DMS79 (cell line): Measurements from ENCODE around the gene RBAK.
A peak's percentile ranks its signal among the peaks of the same experiment; 100 is the strongest.
"Not testable (repeated sequence)": the region's sequence is repeated elsewhere in the genome, so short reads cannot be mapped to it uniquely, and the experiment has no call there.

Experiments used
- DNase-seq: peaks from one replicate; lab custom pipeline; 2025; lab: John Stamatoyannopoulos, UW

Gene RBAK

GRCh38 chr7:5045558-5046396, at the start of gene RBAK:
RBAK (plus strand) TSS chr7:5045860; CDS start chr7:5048077, 2,217 bp downstream.
- peak; percentile 88 for DNase-seq

GRCh38 chr7:4996696-4997222, 48.9 kb upstream of the RBAK start:
- DNase-seq, result no peak

- no peak for DNase-seq
Observed at GRCh38 chr7:4998244-4998643, 47.4 kb upstream of the RBAK start.

DNA sequence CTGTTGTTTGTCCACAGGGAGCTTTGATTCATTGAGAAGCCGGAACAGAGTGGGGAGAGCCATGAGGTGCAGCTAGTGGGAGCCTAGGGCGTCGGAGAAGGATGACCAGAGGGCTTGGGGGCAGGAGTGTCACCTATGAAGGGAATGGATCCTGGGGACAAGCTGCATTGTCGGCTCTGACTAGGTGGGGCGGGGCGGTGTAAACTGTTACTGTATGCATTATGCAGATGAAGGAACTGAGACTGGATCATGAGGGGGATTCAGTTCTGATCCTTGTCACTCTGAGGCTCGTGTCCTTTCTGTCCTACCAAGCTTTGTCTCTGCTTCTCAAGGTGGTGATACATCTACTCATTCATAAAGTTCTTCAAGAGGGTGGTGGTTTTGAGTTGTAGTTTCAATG, 46.8 kb upstream of the RBAK start:
- no peak for DNase-seq

DNA sequence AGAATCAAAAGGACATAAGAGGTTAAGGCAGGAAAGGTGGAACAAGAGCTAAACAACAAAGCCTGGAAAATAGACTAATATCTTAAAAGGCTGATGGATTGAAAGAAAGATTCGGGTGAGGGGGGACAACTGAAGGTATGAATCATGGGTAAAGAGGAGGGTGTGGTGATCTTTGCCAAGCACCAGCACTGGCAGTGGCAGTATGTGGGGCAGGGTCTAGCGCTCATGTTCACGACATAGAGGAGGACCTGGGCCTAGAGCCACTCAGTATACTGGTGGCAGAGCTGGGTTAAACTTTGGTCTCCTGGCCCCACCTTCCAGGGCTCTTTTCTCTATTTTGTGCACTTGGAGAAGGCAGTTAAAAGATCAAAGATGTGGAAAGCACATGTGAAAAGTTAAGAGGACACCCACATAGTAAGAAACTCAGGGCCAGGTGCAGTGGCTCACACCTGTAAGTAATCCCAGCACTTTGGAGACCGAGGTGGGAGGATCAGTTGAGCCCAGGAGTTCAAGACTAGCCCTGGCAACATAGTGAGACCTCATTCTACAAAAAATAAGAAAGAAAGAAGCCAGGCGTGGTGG, 46.2 kb upstream of the RBAK start:
- DNase-seq, result no peak

DNA sequence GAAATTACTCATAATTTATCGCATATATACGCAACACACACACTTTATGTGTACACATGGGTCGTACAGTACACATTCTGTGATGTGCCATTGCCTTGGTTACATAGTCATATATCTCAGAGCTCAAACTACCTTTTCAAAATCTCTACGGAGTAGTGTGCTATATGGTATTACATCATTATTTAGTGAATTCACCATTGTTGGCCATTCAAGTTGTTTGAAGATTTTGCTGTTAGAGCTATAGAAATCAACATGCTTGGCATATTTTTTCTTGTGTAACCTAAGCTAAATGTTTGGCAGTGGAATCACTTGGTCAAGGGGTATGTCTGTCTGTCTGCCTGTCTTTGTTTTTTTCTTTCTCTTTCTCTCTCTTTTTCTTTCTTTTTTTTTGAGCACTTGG, 44.7 kb upstream of the RBAK start:
- DNase-seq, result no peak

GRCh38 chr7:5001911-5002310, 43.7 kb upstream of the RBAK start:
- no peak for DNase-seq

DNA sequence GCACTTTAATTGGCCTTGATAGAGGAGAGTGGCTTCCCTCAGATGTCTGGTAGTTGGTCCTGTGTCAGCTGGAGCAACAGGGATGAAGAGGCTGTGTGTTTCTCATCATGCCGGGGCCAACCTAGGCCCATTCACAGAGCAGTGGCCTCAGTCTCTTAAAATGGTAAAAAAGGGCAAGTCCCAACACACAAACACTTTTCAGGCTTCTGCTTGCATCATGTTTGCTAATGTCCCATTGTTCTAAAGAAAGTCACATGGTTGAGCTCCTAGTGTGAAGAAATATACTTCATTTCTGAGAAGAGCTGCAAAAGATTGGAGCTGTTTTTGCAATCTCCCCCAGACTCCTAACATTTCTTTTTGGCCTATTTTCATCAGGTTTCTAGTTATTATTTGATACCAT, 40.6 kb upstream of the RBAK start:
- DNase-seq, result no peak

DNA sequence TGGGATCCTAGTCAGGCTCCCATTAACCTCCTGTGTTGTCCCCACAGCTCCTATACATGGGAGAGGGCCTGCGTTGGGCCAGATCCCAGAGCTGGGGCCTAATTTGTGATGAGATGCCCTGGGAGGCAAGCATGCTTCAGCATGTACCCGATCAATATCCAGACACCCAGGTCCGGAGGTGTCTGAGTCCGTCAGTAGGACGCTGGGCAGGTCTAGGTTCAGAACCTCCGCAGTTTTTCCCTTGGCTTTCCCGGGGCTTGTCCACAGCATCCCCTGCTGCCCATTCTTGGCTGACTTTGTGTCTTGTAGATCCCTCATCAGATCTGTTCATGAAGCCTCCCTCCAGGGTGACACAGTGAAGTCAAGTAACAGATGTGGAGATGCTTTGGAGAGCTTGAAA, 32.7 kb upstream of the RBAK start:
- no peak for DNase-seq

DNA sequence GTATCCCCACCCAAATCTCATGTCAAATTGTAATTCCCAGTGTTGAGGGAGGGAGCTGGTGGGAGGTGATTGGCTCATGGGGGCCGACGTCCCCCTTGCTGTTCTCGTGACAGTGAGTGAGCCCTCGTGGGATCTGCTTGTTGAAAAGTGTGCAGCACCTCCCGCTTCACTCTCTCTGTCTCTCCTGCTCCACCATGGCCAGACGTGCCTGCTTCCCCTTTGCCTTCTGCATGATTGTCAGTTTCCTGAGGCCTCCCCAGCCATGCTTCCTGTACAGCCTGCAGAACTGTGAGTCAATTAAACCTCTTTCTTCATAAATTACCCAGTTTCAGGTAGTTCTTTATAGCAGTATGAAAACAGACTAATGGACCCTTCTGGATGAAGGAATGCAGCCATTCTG, 29.7 kb upstream of the RBAK start:
- DNase-seq, result not testable (repeated sequence)

GRCh38 chr7:5017626-5018025, 28.0 kb upstream of the RBAK start:
- DNase-seq, result not testable (repeated sequence)

GRCh38 chr7:5020098-5020497, 25.6 kb upstream of the RBAK start:
- DNase-seq, result no peak

- not testable (repeated sequence) for DNase-seq
Observed at GRCh38 chr7:5020976-5021550, 24.6 kb upstream of the RBAK start.

DNA sequence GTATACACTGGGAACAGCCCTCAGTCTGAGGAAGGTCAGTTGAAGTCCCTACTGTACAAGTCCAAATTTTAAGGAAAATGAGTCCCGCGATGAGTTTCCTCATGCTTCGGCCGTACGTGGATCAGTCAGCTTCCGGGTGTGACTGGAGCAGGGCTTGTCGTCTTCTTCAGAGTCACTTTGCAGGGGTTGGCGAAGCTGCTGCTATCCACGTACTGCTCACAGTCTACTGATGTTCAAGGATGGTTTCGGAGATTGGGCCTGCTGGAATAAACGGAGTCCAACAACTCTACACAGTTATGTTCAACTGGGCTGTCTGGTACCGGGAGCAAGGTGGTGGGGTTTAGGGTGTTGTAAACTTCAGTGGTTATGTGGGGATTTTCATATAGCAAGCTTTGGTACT, 22.0 kb upstream of the RBAK start:
- not testable (repeated sequence) for DNase-seq

- not testable (repeated sequence) for DNase-seq
Observed at GRCh38 chr7:5027796-5028410, 17.8 kb upstream of the RBAK start.

- DNase-seq, result not testable (repeated sequence)
Observed at GRCh38 chr7:5033186-5033585, 12.5 kb upstream of the RBAK start.

DNA sequence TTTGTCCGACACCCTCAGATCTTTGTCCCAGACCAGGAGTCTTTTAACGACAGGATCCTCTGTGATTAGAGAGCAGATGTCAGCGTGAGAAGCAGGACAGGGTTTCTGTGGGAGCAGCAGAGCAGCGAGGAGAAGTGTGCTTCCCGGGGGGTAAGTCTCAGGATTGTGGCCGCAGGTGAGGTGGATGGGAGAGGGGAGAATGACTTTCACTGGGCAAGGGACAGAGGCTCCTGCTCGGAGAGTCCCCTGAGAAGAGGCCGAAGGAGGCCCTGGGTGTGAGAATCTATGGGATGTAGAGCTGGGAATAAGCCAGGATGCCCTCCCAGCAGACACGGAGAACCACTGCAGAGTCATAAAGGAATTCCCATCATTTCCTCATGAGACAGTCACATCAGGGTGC, 10.4 kb upstream of the RBAK start:
- no peak for DNase-seq

GRCh38 chr7:5036446-5036845, 9.2 kb upstream of the RBAK start:
- no peak for DNase-seq

DNA sequence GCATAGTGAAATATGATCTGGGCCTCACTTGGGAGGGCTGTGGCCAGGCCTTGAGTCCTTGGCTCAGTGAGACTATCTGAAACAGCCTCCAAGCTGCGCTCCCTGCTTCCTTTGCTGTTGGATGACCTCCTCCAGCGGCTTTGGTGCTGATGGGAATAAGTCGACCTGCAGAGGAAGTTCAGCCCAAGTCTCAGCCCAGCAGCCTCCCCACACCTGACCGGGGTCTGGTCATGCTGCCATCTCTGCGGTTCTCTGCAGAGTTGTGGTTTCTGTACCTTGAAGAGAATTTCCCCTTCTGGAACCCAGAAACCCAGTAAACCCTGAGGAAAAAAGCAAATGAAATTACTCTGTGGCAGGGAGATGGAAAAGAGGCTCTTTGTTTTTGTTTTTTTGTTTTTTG, 4.6 kb upstream of the RBAK start:
- DNase-seq, result no peak

DNA sequence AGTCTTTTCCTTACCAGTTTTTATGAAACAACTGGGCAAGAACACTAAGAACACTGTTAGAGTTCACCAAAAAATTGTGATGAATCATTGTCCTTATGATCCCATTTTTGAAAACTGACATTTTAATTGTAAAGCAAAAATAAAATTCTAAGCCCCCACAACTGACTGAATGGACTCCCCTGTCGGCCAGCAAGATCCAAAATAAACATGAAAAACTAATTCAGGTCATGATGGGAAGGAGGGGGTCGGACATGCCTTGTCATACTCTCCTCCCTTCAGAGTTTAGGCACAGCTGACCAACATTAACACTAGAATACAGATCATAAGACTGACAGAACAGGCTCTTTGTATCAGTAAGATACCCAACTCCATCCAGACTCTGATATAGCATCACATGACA, 2.0 kb upstream of the RBAK start:
- no peak for DNase-seq

GRCh38 chr7:5046397-5046732, 705 bp downstream of the RBAK start:
- DNase-seq, result not testable (repeated sequence)

GRCh38 chr7:5047127-5047526, 1.5 kb downstream of the RBAK start:
- not testable (repeated sequence) for DNase-seq

GRCh38 chr7:5050676-5051075, 5.0 kb downstream of the RBAK start:
- DNase-seq, result no peak
